Osteoblast (primary cell): ENCODE measurements around the gene MEOX1. TPM values are rescaled to one million over a fixed set of nuclear protein-coding genes. Genes with fewer than 3 reads are reported as not detected.

Source experiments
- DNase-seq: peaks from one replicate; pipeline ENCODE4 v3.0.0; 2011; ENCODE audit warnings: low spot score, mixed read lengths; ENCODE audit not compliant: insufficient read length; ENCODE audit errors: missing footprints
- H2AFZ ChIP-seq: 2 replicates; pipeline ENCODE4 v1.6.0; 2011; ENCODE audit warnings: mild to moderate bottlenecking, low read length
- H3K27ac ChIP-seq: 2 replicates; pipeline ENCODE4 v1.5.1; 2011; ENCODE audit warnings: mild to moderate bottlenecking, low read depth, low read length, moderate library complexity
- H3K27me3 ChIP-seq: 2 replicates; pipeline ENCODE4 v1.6.0; 2012; ENCODE audit warnings: mild to moderate bottlenecking, control low read depth, inconsistent platforms, low read length, moderate library complexity; ENCODE audit not compliant: insufficient read depth
- H3K36me3 ChIP-seq: 2 replicates; pipeline ENCODE4 v1.5.1; 2011; ENCODE audit warnings: mild to moderate bottlenecking, low read length, control low read depth, moderate library complexity; ENCODE audit not compliant: insufficient read depth
- H3K4me1 ChIP-seq: 2 replicates; pipeline ENCODE4 v1.5.1; 2011; ENCODE audit warnings: mild to moderate bottlenecking, low read length, control low read depth, moderate library complexity; ENCODE audit not compliant: insufficient read depth
- H3K4me2 ChIP-seq: 2 replicates; pipeline ENCODE4 v1.6.0; 2011; ENCODE audit warnings: mild to moderate bottlenecking, low read length; ENCODE audit not compliant: insufficient read depth
- H3K4me3 ChIP-seq: fragments of 200-600 bp; sonication (generic); 3 replicates; pipeline ENCODE4 v1.5.1; 2012; ENCODE audit warnings: mild to moderate bottlenecking, low read length, inconsistent platforms; ENCODE audit not compliant: insufficient read depth
- H3K79me2 ChIP-seq: 2 replicates; pipeline ENCODE4 v1.6.0; 2012; ENCODE audit warnings: mild to moderate bottlenecking, low read length, control low read depth, inconsistent platforms; ENCODE audit not compliant: insufficient read depth
- H3K9me3 ChIP-seq: 2 replicates; pipeline ENCODE4 v1.5.1; 2011; ENCODE audit warnings: low read depth, low read length, control low read depth
- H4K20me1 ChIP-seq: 2 replicates; pipeline ENCODE4 v1.6.0; 2012; ENCODE audit warnings: mild to moderate bottlenecking, low read length, control low read depth; ENCODE audit not compliant: insufficient read depth
- total RNA-seq: library from RNA; depleted of rRNA; stranded (reverse); fragments of >200 nt; gene quantifications from 2 replicates; pipeline ENCODE4 v1.2.3, GENCODE V29; 2012
- TF ChIP-seq, protein P1 (sequence below): IDR thresholded peaks from 2 replicates; pipeline ENCODE4 v1.5.1; 2011; ENCODE audit warnings: mild to moderate bottlenecking, low read depth, low read length, moderate library complexity; ENCODE audit errors: extremely low read depth

MEOX1 gene
- total RNA-seq, 1 donor, result under 0.01 TPM

GRCh38 chr17:43706235-43706634 is 44.5 kb upstream of the MEOX1 start:
- Histone ChIP-seq H4K20me1 (no peaks in the 10 kb centered on the region), H3K27ac (no peak overlapping the region), H3K79me2 (no peaks in the 10 kb centered on the region), H3K27me3 (peaks cover 24% of the 10 kb centered on the region), H3K9me3 (no peaks in the 10 kb centered on the region), H3K4me3 (no peak overlapping the region), H2AFZ (no peak overlapping the region), H3K4me1 (peaks cover 5% of the 10 kb centered on the region), H3K36me3 (no peaks in the 10 kb centered on the region), H3K4me2 (no peak overlapping the region)
- TF ChIP-seq, protein P1, sequence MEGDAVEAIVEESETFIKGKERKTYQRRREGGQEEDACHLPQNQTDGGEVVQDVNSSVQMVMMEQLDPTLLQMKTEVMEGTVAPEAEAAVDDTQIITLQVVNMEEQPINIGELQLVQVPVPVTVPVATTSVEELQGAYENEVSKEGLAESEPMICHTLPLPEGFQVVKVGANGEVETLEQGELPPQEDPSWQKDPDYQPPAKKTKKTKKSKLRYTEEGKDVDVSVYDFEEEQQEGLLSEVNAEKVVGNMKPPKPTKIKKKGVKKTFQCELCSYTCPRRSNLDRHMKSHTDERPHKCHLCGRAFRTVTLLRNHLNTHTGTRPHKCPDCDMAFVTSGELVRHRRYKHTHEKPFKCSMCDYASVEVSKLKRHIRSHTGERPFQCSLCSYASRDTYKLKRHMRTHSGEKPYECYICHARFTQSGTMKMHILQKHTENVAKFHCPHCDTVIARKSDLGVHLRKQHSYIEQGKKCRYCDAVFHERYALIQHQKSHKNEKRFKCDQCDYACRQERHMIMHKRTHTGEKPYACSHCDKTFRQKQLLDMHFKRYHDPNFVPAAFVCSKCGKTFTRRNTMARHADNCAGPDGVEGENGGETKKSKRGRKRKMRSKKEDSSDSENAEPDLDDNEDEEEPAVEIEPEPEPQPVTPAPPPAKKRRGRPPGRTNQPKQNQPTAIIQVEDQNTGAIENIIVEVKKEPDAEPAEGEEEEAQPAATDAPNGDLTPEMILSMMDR, result no peak
- no peak for DNase-seq

- no peak overlapping the region for H2AFZ ChIP-seq
- H3K27ac ChIP-seq, result no peak overlapping the region
- H3K79me2 ChIP-seq, result no peaks in the 10 kb centered on the region
- no peaks in the 10 kb centered on the region for H4K20me1 ChIP-seq
- H3K4me1 ChIP-seq, result peaks cover 21% of the 10 kb centered on the region
- no peak overlapping the region for H3K4me2 ChIP-seq
- H3K27me3 ChIP-seq, result peaks cover 29% of the 10 kb centered on the region
- H3K4me3 ChIP-seq, result no peak overlapping the region
- TF ChIP-seq, protein P1, result no peak
- H3K9me3 ChIP-seq, result peaks cover 3% of the 10 kb centered on the region
- no peak for DNase-seq
- no peaks in the 10 kb centered on the region for H3K36me3 ChIP-seq
Observed at GRCh38 chr17:43703630-43704029, 41.9 kb upstream of the MEOX1 start.

- peaks cover 21% of the 10 kb centered on the region for H3K4me1 ChIP-seq
- no peak overlapping the region for H2AFZ ChIP-seq
- no peak overlapping the region for H3K4me3 ChIP-seq
- H3K27ac ChIP-seq, result no peak overlapping the region
- no peaks in the 10 kb centered on the region for H3K36me3 ChIP-seq
- H3K79me2 ChIP-seq, result no peaks in the 10 kb centered on the region
- H3K4me2 ChIP-seq, result no peak overlapping the region
- H3K9me3 ChIP-seq, result peaks cover 3% of the 10 kb centered on the region
- DNase-seq, result no peak
- TF ChIP-seq, protein P1, result no peak
- peaks cover 31% of the 10 kb centered on the region for H3K27me3 ChIP-seq
- H4K20me1 ChIP-seq, result no peaks in the 10 kb centered on the region
Observed at GRCh38 chr17:43702637-43703036, 40.9 kb upstream of the MEOX1 start.

DNA sequence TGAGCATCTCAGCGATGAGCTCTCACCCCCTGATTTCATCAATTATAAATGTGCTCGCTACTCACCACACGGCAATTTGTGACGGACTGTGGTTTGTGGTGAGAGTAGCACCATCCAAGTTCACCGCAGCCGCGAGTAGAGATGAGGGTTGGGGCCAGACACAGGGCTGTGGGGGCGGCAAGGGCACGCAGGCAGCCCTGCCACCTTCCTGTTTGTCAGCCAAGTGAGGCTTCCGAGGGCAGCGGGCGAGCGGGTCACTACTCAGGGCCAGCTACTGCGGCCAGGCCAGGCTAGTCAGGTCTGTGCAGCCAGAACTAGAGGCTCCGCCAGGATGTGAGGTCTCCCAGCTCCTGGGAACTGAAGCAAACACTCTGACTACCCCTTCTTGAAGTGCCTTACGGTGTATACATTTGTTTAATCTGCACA is 39.6 kb upstream of the MEOX1 start:
- TF ChIP-seq, protein P1, result no peak
- DNase-seq, result peak; percentile 96
- H3K27me3 ChIP-seq, result peaks cover 20% of the 10 kb centered on the region
- peak overlapping the region; percentile 57 for H3K27ac ChIP-seq
- H3K4me1 ChIP-seq, result peaks cover 28% of the 10 kb centered on the region
- H3K9me3 ChIP-seq, result peaks cover 3% of the 10 kb centered on the region
- peak overlapping the region; percentile 69 for H3K4me2 ChIP-seq
- no peaks in the 10 kb centered on the region for H4K20me1 ChIP-seq
- H3K79me2 ChIP-seq, result no peaks in the 10 kb centered on the region
- H3K4me3 ChIP-seq, result no peak overlapping the region
- no peaks in the 10 kb centered on the region for H3K36me3 ChIP-seq
- no peak overlapping the region for H2AFZ ChIP-seq
